Astrocyte of the spinal cord (primary cell): ENCODE results near the gene LPGAT1.

Experiments
- DNase-seq: peaks from one replicate; pipeline ENCODE4 v3.0.0; 2011; ENCODE audit warnings: low read depth, low spot score
- H3K4me3 ChIP-seq: 2 replicates; pipeline ENCODE4 v1.5.1; 2011; ENCODE audit warnings: low read depth, mild to moderate bottlenecking, low read length, moderate library complexity
- in situ Hi-C: cut with HindIII; loops from 2 replicates; pipeline ENCODE4 v1.10.0; 2017; ENCODE audit warnings: low sequenced_read_pairs
- TF ChIP-seq, protein P1 (sequence below): IDR thresholded peaks from 2 replicates; pipeline ENCODE4 v1.5.1; 2012; ENCODE audit warnings: low read depth, mild to moderate bottlenecking, low read length, inconsistent platforms

LPGAT1 gene

DNA sequence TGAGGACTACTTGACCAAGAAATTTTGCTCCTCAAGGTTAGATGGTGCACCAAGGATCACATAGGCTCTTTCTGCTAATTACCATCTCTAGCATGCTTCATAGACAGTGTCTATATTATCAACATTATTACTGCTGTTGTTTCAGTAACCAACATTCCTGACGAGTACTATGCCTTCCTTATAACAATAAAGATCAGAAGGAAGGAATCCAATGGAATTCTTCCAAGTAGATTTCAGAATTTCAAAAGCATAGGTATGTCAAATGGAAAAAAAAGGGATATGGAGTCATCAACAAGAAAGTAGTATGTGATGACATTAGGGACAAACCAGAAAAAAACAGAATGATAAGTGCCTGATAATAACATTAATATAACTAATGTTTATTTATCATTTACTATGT, 39.6 kb upstream of the LPGAT1 start:
- DNase-seq = peak; percentile 12
- in situ Hi-C loops = no loop called here
- TF ChIP-seq, protein P1, sequence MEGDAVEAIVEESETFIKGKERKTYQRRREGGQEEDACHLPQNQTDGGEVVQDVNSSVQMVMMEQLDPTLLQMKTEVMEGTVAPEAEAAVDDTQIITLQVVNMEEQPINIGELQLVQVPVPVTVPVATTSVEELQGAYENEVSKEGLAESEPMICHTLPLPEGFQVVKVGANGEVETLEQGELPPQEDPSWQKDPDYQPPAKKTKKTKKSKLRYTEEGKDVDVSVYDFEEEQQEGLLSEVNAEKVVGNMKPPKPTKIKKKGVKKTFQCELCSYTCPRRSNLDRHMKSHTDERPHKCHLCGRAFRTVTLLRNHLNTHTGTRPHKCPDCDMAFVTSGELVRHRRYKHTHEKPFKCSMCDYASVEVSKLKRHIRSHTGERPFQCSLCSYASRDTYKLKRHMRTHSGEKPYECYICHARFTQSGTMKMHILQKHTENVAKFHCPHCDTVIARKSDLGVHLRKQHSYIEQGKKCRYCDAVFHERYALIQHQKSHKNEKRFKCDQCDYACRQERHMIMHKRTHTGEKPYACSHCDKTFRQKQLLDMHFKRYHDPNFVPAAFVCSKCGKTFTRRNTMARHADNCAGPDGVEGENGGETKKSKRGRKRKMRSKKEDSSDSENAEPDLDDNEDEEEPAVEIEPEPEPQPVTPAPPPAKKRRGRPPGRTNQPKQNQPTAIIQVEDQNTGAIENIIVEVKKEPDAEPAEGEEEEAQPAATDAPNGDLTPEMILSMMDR = no peak
- H3K4me3 ChIP-seq = no peak overlapping the region

DNA sequence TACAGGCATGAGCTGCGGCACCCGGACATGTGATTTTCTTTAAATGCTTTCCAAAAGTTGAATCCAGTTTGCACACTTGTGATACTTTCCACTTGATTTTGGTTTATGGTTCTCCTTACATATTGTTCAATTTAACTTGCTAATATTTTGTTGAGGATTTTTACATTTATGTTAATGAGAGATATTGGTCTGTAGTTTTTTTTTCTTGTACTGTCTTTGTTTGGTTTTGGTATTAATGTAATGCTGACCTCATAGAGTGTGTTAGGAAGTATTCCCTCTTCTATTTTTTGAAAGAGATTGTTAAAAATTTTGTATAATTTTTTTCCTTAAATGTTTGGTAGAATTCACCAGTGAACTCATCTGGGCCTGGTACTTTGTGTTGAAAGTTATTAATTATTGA, 34.6 kb upstream of the LPGAT1 start:
- TF ChIP-seq, protein P1 = no peak
- in situ Hi-C loops = no loop called here
- DNase-seq = no peak
- H3K4me3 ChIP-seq = no peak overlapping the region

DNA sequence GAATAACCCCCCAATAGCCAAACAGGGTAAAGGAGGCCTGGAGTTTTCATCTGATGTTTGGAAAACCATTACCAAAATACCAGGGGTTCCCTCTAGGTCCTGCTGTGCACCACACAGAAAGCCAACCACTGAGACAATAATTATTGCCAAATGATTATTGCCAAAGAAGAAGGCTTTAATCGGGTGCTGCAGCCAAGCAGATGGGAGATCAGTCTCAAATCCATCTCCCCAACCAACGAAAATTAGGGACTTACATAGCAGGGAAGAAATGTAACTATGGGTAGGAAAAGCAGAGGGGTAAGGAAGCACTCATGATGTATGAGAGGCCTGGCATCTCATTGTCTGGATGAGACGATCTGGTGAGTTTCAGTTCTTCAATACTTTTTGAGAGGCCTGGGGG, 28.8 kb upstream of the LPGAT1 start:
- in situ Hi-C loops = no loop called here
- TF ChIP-seq, protein P1 = no peak
- H3K4me3 ChIP-seq = no peak overlapping the region
- no peak for DNase-seq

DNA sequence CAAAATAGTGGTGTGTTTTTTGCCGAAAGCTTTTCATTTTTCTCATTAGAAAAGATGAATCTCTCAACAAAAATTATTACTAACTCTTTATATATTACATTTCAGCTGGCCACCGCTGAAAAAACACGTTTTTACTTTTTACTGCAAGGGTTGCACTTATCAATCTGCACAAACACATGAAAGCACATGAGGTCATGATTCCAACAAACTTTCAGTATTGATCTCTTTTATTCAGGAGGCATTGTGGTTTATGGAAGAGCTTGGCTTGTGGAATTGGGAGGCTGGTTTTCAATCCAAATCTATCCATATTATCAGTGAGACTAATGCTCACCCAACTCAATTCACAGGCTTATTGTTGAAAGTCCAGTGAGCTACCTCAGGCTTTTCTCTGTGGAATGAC, 20.6 kb upstream of the LPGAT1 start:
- in situ Hi-C loops = no loop called here
- no peak for DNase-seq
- TF ChIP-seq, protein P1 = no peak
- H3K4me3 ChIP-seq = no peak overlapping the region

DNA sequence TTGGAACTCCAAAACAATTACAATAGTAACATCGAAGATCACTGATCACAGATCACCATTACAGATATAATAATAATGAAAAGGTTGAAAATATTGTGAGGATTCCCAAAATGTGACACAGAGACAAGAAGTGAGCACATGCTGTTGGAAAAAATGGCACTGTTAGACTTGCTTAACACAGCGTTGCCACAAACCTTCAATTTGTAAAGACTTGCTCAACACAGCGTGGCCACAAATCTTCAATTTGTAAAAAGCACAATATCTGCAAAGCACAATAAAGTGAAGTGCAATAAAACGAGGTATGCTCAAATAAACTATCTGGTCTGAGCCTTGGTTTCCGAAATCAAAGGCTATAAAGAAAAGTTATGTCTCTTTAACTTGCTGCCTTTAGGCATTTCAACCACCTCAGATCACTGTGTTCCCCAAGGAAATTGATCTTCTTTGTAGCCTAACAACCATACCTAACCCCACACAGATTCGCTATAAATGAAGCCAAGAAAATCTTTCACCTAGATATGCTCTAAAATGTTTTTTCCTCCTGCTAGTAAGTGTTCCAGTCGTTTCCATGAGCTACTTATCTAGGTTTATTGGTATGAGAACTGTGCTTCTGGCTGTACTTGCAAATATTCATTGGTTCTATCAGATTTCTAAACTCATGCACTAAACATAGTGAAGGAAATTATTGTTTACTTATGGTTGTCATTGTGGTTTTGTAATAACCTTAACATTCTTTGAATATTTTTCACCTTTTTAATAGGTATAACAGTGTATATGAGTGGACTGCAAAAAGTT, 13.1 kb upstream of the LPGAT1 start:
- no peak overlapping the region for H3K4me3 ChIP-seq
- in situ Hi-C loops = no loop called here
- TF ChIP-seq, protein P1 = no peak
- no peak for DNase-seq

DNA sequence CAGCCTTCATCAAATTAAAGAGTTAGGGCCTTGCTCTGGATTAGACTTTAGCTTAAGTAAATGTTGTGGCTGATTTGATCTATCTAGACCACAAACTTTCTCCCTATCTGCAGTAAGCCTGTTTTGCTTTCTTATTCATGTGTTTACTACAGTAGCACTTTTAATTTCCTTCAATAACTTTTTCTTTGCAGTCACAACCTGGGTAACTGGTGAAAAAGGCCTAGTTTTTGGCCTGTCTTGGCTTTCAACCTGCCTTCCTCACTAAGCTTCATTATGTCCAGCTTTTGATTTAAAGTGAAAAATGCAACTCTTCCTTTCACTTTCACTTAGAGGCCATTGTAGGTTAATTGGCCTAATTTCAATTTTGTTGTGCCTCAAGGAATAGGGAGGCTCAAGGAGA, 12.5 kb upstream of the LPGAT1 start:
- in situ Hi-C loops = no loop called here
- no peak overlapping the region for H3K4me3 ChIP-seq
- DNase-seq = no peak
- TF ChIP-seq, protein P1 = no peak

DNA sequence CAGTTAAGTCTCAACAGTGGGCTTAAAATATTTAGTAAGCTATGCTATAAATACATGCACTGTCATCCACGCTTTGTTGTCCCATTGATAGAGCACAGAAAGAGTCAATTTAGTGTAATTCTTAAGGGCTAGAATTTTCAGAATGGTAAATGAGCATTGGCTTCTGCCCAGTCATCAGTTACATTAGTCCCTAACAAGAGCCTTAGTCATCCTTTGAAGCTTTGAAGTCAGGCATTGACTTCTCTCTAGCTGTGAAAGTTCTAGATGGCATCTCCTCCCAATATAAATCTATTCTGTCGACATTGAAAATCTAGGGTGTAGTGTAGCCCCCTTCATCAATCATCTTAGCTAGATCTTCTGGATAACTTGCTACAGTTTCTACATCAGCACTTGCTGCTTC, 12.0 kb upstream of the LPGAT1 start:
- TF ChIP-seq, protein P1 = no peak
- no peak overlapping the region for H3K4me3 ChIP-seq
- in situ Hi-C loops = no loop called here
- DNase-seq = no peak
